IMR-90 (cell line): ENCODE data around the gene MACF1. TPM values are rescaled to one million over a fixed set of nuclear protein-coding genes. Genes with fewer than 3 reads are reported as not detected.

Experiments
- ATAC-seq: fragments of 200-7000 bp; cut with Tn5 transposase; 2 replicates; pipeline ENCODE4 v1.9.1; 2020; ENCODE audit warnings: low read depth, mild to moderate bottlenecking, moderate library complexity
- BruUV-seq: library from RNA; stranded (reverse); fragments of 400-500 nt; replicated peaks from 2 replicates; lab custom pipeline; 2021; lab: Mats Ljungman, UMichigan
- CTCF ChIA-PET: fragments of 300-600 bp; formaldehyde crosslinking; extraction: SDS; loops from one replicate; lab custom pipeline; 2021; ENCODE audit warnings: antibody characterized with exemption; lab: Yijun Ruan, JAX
- POLR2A ChIA-PET: fragments of 300-600 bp; sonication (Branson Sonifier 250); formaldehyde crosslinking; loops from one replicate; lab custom pipeline; 2022; ENCODE audit warnings: antibody characterized with exemption; ENCODE audit not compliant: unreplicated experiment; lab: Charles Lee
- DNase-seq: peaks from one replicate; pipeline ENCODE4 v3.0.0; 2013
- H2AFZ ChIP-seq: replicated peaks from 2 replicates; pipeline ENCODE3; 2013; ENCODE audit warnings: low read length, mild to moderate bottlenecking; ENCODE audit not compliant: poor library complexity
- H2AK5ac ChIP-seq: 2 replicates; pipeline ENCODE4 v1.6.1; 2013; ENCODE audit warnings: low read depth, low read length, inconsistent platforms
- H2AK9ac ChIP-seq: replicated peaks from 2 replicates; pipeline ENCODE3; 2013; ENCODE audit warnings: mild to moderate bottlenecking, low read depth, low read length, moderate library complexity; ENCODE audit not compliant: poor library complexity
- H2BK120ac ChIP-seq: 2 replicates; pipeline ENCODE4 v1.6.1; 2013; ENCODE audit warnings: low read depth, low read length, inconsistent platforms
- H2BK15ac ChIP-seq: 3 replicates; pipeline ENCODE4 v1.6.1; 2013; ENCODE audit warnings: low read depth, low read length, inconsistent platforms
- H2BK20ac ChIP-seq: 2 replicates; pipeline ENCODE4 v1.6.1; 2013; ENCODE audit warnings: low read depth, mild to moderate bottlenecking, inconsistent platforms, low read length, moderate library complexity
- H2BK5ac ChIP-seq: 2 replicates; pipeline ENCODE4 v1.6.1; 2013; ENCODE audit warnings: mild to moderate bottlenecking, low read depth, low read length, inconsistent platforms; ENCODE audit not compliant: poor library complexity, severe bottlenecking
- H3K14ac ChIP-seq: replicated peaks from 2 replicates; pipeline ENCODE4 v1.6.1; 2013; ENCODE audit warnings: low read depth, low read length, inconsistent platforms
- H3K18ac ChIP-seq: 2 replicates; pipeline ENCODE4 v1.6.1; 2013; ENCODE audit warnings: low read depth, low read length, control low read depth
- H3K23ac ChIP-seq: 2 replicates; pipeline ENCODE4 v1.6.1; 2013; ENCODE audit warnings: low read depth, low read length, inconsistent platforms
- H3K27ac ChIP-seq: 2 replicates; pipeline ENCODE4 v1.5.1; 2013; ENCODE audit warnings: mild to moderate bottlenecking, control low read depth, low read length; ENCODE audit not compliant: insufficient read depth
- H3K27me3 ChIP-seq: 2 replicates; pipeline ENCODE4 v1.6.1; 2013; ENCODE audit warnings: low read length; ENCODE audit not compliant: control insufficient read depth, insufficient read depth
- H3K36me3 ChIP-seq: 2 replicates; pipeline ENCODE4 v1.6.1; 2013; ENCODE audit warnings: low read length, mixed read lengths; ENCODE audit not compliant: control insufficient read depth, insufficient read depth
- H3K4ac ChIP-seq: 2 replicates; pipeline ENCODE4 v1.6.1; 2013; ENCODE audit warnings: low read depth, low read length, inconsistent platforms
- H3K4me1 ChIP-seq: 2 replicates; pipeline ENCODE4 v1.6.1; 2013; ENCODE audit warnings: low read length, mixed read lengths; ENCODE audit not compliant: control insufficient read depth, insufficient read depth
- H3K4me2 ChIP-seq: 2 replicates; pipeline ENCODE4 v1.6.1; 2013; ENCODE audit warnings: low read depth, mild to moderate bottlenecking, control low read depth, low read length, moderate library complexity
- H3K4me3 ChIP-seq: 2 replicates; pipeline ENCODE4 v1.5.1; 2013; ENCODE audit warnings: low read depth, mild to moderate bottlenecking, control low read depth, low read length, moderate library complexity; ENCODE audit not compliant: insufficient read depth
- H3K56ac ChIP-seq: 2 replicates; pipeline ENCODE4 v1.6.1; 2013; ENCODE audit warnings: low read length, inconsistent platforms; ENCODE audit not compliant: insufficient read depth; ENCODE audit errors: extremely low read depth
- H3K79me1 ChIP-seq, 2 experiments: 2 replicates each; pipeline ENCODE4 v1.6.1; 2013; ENCODE audit warnings: low read length in 2 of 2, inconsistent platforms in 1 of 2, low read depth in 1 of 2
- H3K9ac ChIP-seq: 2 replicates; pipeline ENCODE4 v1.6.1; 2013; ENCODE audit warnings: low read depth, low read length, control low read depth
- H3K9me1 ChIP-seq: 2 replicates; pipeline ENCODE4 v1.6.1; 2013; ENCODE audit warnings: low read length, inconsistent platforms; ENCODE audit not compliant: insufficient read depth
- H3K9me3 ChIP-seq: 2 replicates; pipeline ENCODE4 v1.6.1; 2013; ENCODE audit warnings: low read length; ENCODE audit not compliant: control insufficient read depth, insufficient read depth
- H4K20me1 ChIP-seq: 2 replicates; pipeline ENCODE4 v1.6.1; 2013; ENCODE audit warnings: low read length, inconsistent platforms; ENCODE audit not compliant: insufficient read depth
- H4K5ac ChIP-seq: 2 replicates; pipeline ENCODE4 v1.6.1; 2013; ENCODE audit warnings: mild to moderate bottlenecking, low read depth, low read length, control low read depth
- H4K8ac ChIP-seq, 2 experiments: 2 replicates each; pipeline ENCODE4 v1.6.1; 2013; ENCODE audit warnings: low read depth in 2 of 2, low read length in 2 of 2, control low read depth in 1 of 2, inconsistent platforms in 1 of 2
- H4K91ac ChIP-seq: 2 replicates; pipeline ENCODE4 v1.6.1; 2013; ENCODE audit warnings: low read depth, low read length, inconsistent platforms; ENCODE audit not compliant: insufficient read depth
- BHLHE40 ChIP-seq: fragments of 150-350 bp; IDR thresholded peaks from 2 replicates; pipeline ENCODE4 v1.6.1; 2016; ENCODE audit warnings: mild to moderate bottlenecking, low read depth, low read length
- CEBPB ChIP-seq: IDR thresholded peaks from 2 replicates; pipeline ENCODE4 v1.6.1; 2012; ENCODE audit warnings: low read depth, low read length, improper control_type of control experiment
- CHD1 ChIP-seq: IDR thresholded peaks from 2 replicates; pipeline ENCODE4 v1.6.1; 2012; ENCODE audit warnings: low read depth, low read length, improper control_type of control experiment
- ELK1 ChIP-seq: fragments of 150-350 bp; IDR thresholded peaks from 2 replicates; pipeline ENCODE4 v1.6.1; 2016; ENCODE audit warnings: low read depth, mild to moderate bottlenecking, low read length, moderate library complexity, borderline replicate concordance
- FOS ChIP-seq: fragments of 150-350 bp; IDR thresholded peaks from 2 replicates; pipeline ENCODE4 v1.6.1; 2016; ENCODE audit warnings: low read depth, low read length
- MAFK ChIP-seq: IDR thresholded peaks from 2 replicates; pipeline ENCODE4 v1.6.1; 2012; ENCODE audit warnings: low read depth, low read length, improper control_type of control experiment
- MAZ ChIP-seq: IDR thresholded peaks from 2 replicates; pipeline ENCODE4 v1.6.1; 2012; ENCODE audit warnings: low read depth, mild to moderate bottlenecking, low read length, improper control_type of control experiment, moderate library complexity, borderline replicate concordance
- MXI1 ChIP-seq: IDR thresholded peaks from 2 replicates; pipeline ENCODE4 v1.6.1; 2012; ENCODE audit warnings: low read depth, mild to moderate bottlenecking, low read length, moderate library complexity, borderline replicate concordance
- NFE2L2 ChIP-seq: fragments of 150-350 bp; IDR thresholded peaks from 2 replicates; pipeline ENCODE4 v1.6.1; 2016; ENCODE audit warnings: low read depth, mild to moderate bottlenecking, low read length
- POLR2A ChIP-seq: IDR thresholded peaks from 2 replicates; pipeline ENCODE4 v1.6.1; 2012; ENCODE audit warnings: mild to moderate bottlenecking, low read depth, low read length
- RAD21 ChIP-seq: IDR thresholded peaks from 2 replicates; pipeline ENCODE4 v1.6.1; 2012; ENCODE audit warnings: low read length, improper control_type of control experiment
- RCOR1 ChIP-seq: IDR thresholded peaks from 2 replicates; pipeline ENCODE4 v1.6.1; 2012; ENCODE audit warnings: mild to moderate bottlenecking, low read length, improper control_type of control experiment; ENCODE audit not compliant: insufficient replicate concordance
- RFX5 ChIP-seq: IDR thresholded peaks from 2 replicates; pipeline ENCODE4 v1.8.0; 2012; ENCODE audit warnings: low read depth, mild to moderate bottlenecking, low read length, moderate library complexity
- SMC3 ChIP-seq: fragments of 150-350 bp; IDR thresholded peaks from 2 replicates; pipeline ENCODE4 v1.6.1; 2016; ENCODE audit warnings: low read depth, mild to moderate bottlenecking, antibody characterized with exemption, low read length, moderate library complexity
- dilution Hi-C: fragments of 300-500 bp; cut with HindIII; formaldehyde crosslinking; loops from one replicate; pipeline ENCODE4 v1.14.3; 2018; ENCODE audit warnings: low sequenced_read_pairs; ENCODE audit not compliant: unreplicated experiment
- in situ Hi-C: fragments of 300-500 bp; cut with MboI; formaldehyde crosslinking; loops from 3 replicates; pipeline ENCODE4 v1.14.3; 2019; ENCODE audit warnings: low sequenced_read_pairs, inconsistent platforms, mixed read lengths
- intact Hi-C: fragments of 100-400 bp; cut with micrococcal nuclease; formaldehyde crosslinking; loops from 2 replicates; pipeline ENCODE4 v1.10.0; 2022
- polyA plus RNA-seq, 3 experiments: library from polyadenylated mRNA; depleted of rRNA; stranded (reverse); fragments of >200 nt; gene quantifications; 2 replicates each; pipeline ENCODE4 v1.2.3, GENCODE V29; 2012; ENCODE audit warnings: low replicate concordance in 1 of 3
- total RNA-seq: library from RNA; depleted of rRNA; stranded (reverse); fragments of >200 nt; gene quantifications from 2 replicates; pipeline ENCODE4 v1.2.3, GENCODE V29; 2012
- TF ChIP-seq, protein P1 (sequence below): fragments of 150-350 bp; IDR thresholded peaks from 2 replicates; pipeline ENCODE4 v1.6.1; 2017; ENCODE audit warnings: mild to moderate bottlenecking, antibody characterized with exemption, low read length, low read depth
- TF ChIP-seq, protein P2 (sequence below): conservative IDR thresholded peaks from 2 replicates; pipeline ENCODE4 v1.5.1; 2012; ENCODE audit warnings: mild to moderate bottlenecking, low read depth, low read length, improper control_type of control experiment

The MACF1 gene
- total and polyA plus RNA-seq, 2 of the 4 experiments (the other 2 are of a cell fraction), result 67.6 to 369 TPM

DNA sequence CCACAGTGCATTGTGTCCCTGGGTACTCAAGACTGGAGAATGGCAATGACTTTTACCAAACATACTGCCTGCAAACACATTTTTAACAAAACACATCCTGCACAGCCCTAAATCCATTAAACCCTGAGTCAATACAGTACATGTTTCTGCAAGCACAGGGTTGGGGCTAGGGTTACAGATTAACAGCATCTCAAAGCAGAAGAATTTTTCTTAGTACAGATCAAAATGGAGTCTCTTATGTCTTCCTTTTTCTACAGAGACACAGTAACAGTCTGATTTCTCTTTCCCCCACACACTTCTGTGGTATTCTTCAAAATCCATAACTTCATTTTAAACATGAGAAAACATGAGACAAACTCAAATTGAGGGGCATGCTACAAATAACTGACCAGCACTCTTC lies 300.8 kb downstream of the MACF1 start:
- no peak overlapping the region for H2AK5ac ChIP-seq
- H3K79me1 ChIP-seq, result no peaks in the 10 kb centered on the region
- H3K9me3 ChIP-seq, result no peaks in the 10 kb centered on the region; the same call in 1 of the 2 replicates
- no peak overlapping the region for H3K4me3 ChIP-seq
- no peak for DNase-seq
- no peak overlapping the region for H2AK9ac ChIP-seq
- H2BK20ac ChIP-seq, result no peak overlapping the region
- no peak overlapping the region for H2BK5ac ChIP-seq
- H4K91ac ChIP-seq, result no peak overlapping the region
- TF ChIP-seq RCOR1, result no peak
- TF ChIP-seq POLR2A, result no peak
- TF ChIP-seq NFE2L2, result no peak
- TF ChIP-seq, protein P1, sequence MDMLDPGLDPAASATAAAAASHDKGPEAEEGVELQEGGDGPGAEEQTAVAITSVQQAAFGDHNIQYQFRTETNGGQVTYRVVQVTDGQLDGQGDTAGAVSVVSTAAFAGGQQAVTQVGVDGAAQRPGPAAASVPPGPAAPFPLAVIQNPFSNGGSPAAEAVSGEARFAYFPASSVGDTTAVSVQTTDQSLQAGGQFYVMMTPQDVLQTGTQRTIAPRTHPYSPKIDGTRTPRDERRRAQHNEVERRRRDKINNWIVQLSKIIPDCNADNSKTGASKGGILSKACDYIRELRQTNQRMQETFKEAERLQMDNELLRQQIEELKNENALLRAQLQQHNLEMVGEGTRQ, result no peak
- TF ChIP-seq MXI1, result no peak
- no peak for TF ChIP-seq RFX5
- no peak for TF ChIP-seq MAZ
- no peak for TF ChIP-seq CEBPB
- TF ChIP-seq BHLHE40, result no peak
- TF ChIP-seq CHD1, result no peak
- TF ChIP-seq ELK1, result no peak
- no peak for TF ChIP-seq FOS
- TF ChIP-seq, protein P2, sequence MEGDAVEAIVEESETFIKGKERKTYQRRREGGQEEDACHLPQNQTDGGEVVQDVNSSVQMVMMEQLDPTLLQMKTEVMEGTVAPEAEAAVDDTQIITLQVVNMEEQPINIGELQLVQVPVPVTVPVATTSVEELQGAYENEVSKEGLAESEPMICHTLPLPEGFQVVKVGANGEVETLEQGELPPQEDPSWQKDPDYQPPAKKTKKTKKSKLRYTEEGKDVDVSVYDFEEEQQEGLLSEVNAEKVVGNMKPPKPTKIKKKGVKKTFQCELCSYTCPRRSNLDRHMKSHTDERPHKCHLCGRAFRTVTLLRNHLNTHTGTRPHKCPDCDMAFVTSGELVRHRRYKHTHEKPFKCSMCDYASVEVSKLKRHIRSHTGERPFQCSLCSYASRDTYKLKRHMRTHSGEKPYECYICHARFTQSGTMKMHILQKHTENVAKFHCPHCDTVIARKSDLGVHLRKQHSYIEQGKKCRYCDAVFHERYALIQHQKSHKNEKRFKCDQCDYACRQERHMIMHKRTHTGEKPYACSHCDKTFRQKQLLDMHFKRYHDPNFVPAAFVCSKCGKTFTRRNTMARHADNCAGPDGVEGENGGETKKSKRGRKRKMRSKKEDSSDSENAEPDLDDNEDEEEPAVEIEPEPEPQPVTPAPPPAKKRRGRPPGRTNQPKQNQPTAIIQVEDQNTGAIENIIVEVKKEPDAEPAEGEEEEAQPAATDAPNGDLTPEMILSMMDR, result no peak
- no peak for TF ChIP-seq MAFK
- TF ChIP-seq SMC3, result no peak
- no peak for TF ChIP-seq RAD21
- in situ Hi-C loops (loop anchor here (10.0 kb wide), 1 partner anchor 210 kb away; no protein-coding TSS in a partner anchor), dilution Hi-C loops (no loop called here), intact Hi-C loops (no loop called here)
- peaks cover 3% of the 10 kb centered on the region; the same call in 1 of the 2 replicates for H3K27me3 ChIP-seq
- H4K20me1 ChIP-seq, result no peaks in the 10 kb centered on the region
- BruUV-seq, result no TSS peak
- H2BK15ac ChIP-seq, result no peak overlapping the region
- no peak overlapping the region for H3K56ac ChIP-seq
- H3K23ac ChIP-seq, result no peak overlapping the region
- no peak overlapping the region for H3K14ac ChIP-seq
- no peak overlapping the region for H2BK120ac ChIP-seq
- ATAC-seq, result no peak
- no peak overlapping the region for H4K8ac ChIP-seq
- H3K4ac ChIP-seq, result no peak overlapping the region
- H3K9me1 ChIP-seq, result no peaks in the 10 kb centered on the region
- POLR2A ChIA-PET, result no interaction called here
- H3K9ac ChIP-seq, result no peak overlapping the region
- H4K5ac ChIP-seq, result no peak overlapping the region
- CTCF ChIA-PET, result no interaction called here
- H3K27ac ChIP-seq, result no peak overlapping the region
- no peak overlapping the region for H3K4me2 ChIP-seq
- no peaks in the 10 kb centered on the region for H3K36me3 ChIP-seq
- H2AFZ ChIP-seq, result no peak overlapping the region
- H3K18ac ChIP-seq, result no peak overlapping the region
- peaks cover under 1% of the 10 kb centered on the region for H3K4me1 ChIP-seq
